CD4-positive, alpha-beta T cell (primary cell): ENCODE measurements around the gene MBD3L4. TPM values are rescaled to one million over a fixed set of nuclear protein-coding genes. Genes with fewer than 3 reads are reported as not detected.
A peak's percentile ranks its signal among the peaks of the same experiment; 100 is the strongest.
"Not testable (repeated sequence)": the region's sequence is repeated elsewhere in the genome, so short reads cannot be mapped to it uniquely, and the experiment has no call there.

Experiments
- ATAC-seq: fragments of 200-7000 bp; cut with Tn5 transposase; one replicate; pipeline ENCODE4 v1.10.0; 2022; ENCODE audit warnings: mild to moderate bottlenecking; ENCODE audit not compliant: poor library complexity
- CTCF ChIA-PET: fragments of 350-600 bp; sonication (Branson Sonifier 250); formaldehyde crosslinking; loops from one replicate; lab custom pipeline; 2021; ENCODE audit warnings: antibody characterized with exemption, inconsistent platforms; lab: Charles Lee
- POLR2A ChIA-PET: fragments of 350-600 bp; sonication (Branson Sonifier 250); formaldehyde crosslinking; loops from one replicate; lab custom pipeline; 2021; ENCODE audit warnings: antibody characterized with exemption, inconsistent platforms; lab: Charles Lee
- DNase-seq, 14 experiments: peaks; one replicate each; pipeline ENCODE4 v3.0.0-alpha.2; 2013 to 2020; ENCODE audit warnings: mixed read lengths in 2 of 14
- H3K27ac ChIP-seq, 2 donors: one replicate each; pipeline versions ENCODE4 v1.5.1 to v1.7.0; 2013; ENCODE audit warnings: low read length in 2 of 2, low read depth in 1 of 2, mild to moderate bottlenecking in 1 of 2
- H3K27me3 ChIP-seq, 2 experiments: 1 replicate in 1 of 2; 2 replicates in 1 of 2; pipeline versions ENCODE4 v1.6.1 to v1.7.0; 2013; ENCODE audit warnings: low read length in 2 of 2, control low read depth in 1 of 2, mild to moderate bottlenecking in 1 of 2, moderate library complexity in 1 of 2; ENCODE audit not compliant: insufficient read depth in 2 of 2, control insufficient read depth in 1 of 2
- H3K36me3 ChIP-seq: one replicate; pipeline ENCODE4 v1.6.1; 2013; ENCODE audit warnings: low read length, control low read depth; ENCODE audit not compliant: insufficient read depth
- H3K4me1 ChIP-seq: one replicate; pipeline ENCODE4 v1.6.1; 2013; ENCODE audit warnings: low read length, control low read depth; ENCODE audit not compliant: insufficient read depth
- H3K4me3 ChIP-seq: one replicate; pipeline ENCODE4 v1.5.1; 2013; ENCODE audit warnings: mild to moderate bottlenecking, low read length, moderate library complexity
- H3K9me3 ChIP-seq, 2 experiments: 1 replicate in 1 of 2; 2 replicates in 1 of 2; pipeline versions ENCODE4 v1.6.1 to v1.7.0; 2013; ENCODE audit warnings: low read length in 2 of 2, mild to moderate bottlenecking in 2 of 2, control low read depth in 1 of 2, moderate library complexity in 1 of 2; ENCODE audit not compliant: control insufficient read depth in 1 of 2, insufficient read depth in 1 of 2
- H3K27ac Mint-ChIP-seq: one replicate; pipeline ENCODE4 v1.8.0; 2020; ENCODE audit warnings: mixed read lengths
- H3K27me3 Mint-ChIP-seq: one replicate; pipeline ENCODE4 v1.8.0; 2021; ENCODE audit warnings: mixed read lengths
- H3K36me3 Mint-ChIP-seq: one replicate; pipeline ENCODE4 v1.8.0; 2021; ENCODE audit warnings: low read depth, mixed read lengths
- H3K4me1 Mint-ChIP-seq: one replicate; pipeline ENCODE4 v1.8.0; 2021; ENCODE audit warnings: low read depth, mixed read lengths
- H3K4me3 Mint-ChIP-seq: one replicate; pipeline ENCODE4 v1.8.0; 2020; ENCODE audit warnings: mild to moderate bottlenecking, mixed read lengths
- H3K9me3 Mint-ChIP-seq: one replicate; pipeline ENCODE4 v1.8.0; 2020; ENCODE audit warnings: mixed read lengths
- intact Hi-C, 2 experiments: fragments of 100-400 bp; cut with DNase I in 1 of 2; cut with micrococcal nuclease in 1 of 2; formaldehyde crosslinking; loops; one replicate each; pipeline versions ENCODE4 v1.15.1 to v1.9.0; 2023 to 2025; cut with DNase I, micrococcal nuclease
- polyA plus RNA-seq, 2 donors: library from polyadenylated mRNA; unstranded; fragments of 120-200 nt; gene quantifications; one replicate each; pipeline ENCODE4 v1.2.1, GENCODE V29; 2013
- total RNA-seq, 174 experiments: library from RNA in 2 of 174; stranded (reverse) in 2 of 174; gene quantifications; one replicate each; pipeline ENCODE4 v1.2.3 and lab custom pipeline; 2021 to 2026
- TF ChIP-seq, protein P1 (sequence below): fragments of 200-600 bp; IDR thresholded peaks from one replicate; pipeline ENCODE4 v1.8.0; 2022; ENCODE audit warnings: antibody characterized with exemption, mild to moderate bottlenecking

MBD3L4 gene
- total RNA-seq: not detected
- not detected for polyA plus RNA-seq (2013, experiment 1 of 2)
- polyA plus RNA-seq (2013, experiment 2 of 2): not detected
- total RNA-seq (lab: John Stamatoyannopoulos, UW): 0 reads per million in 172 experiments

DNA sequence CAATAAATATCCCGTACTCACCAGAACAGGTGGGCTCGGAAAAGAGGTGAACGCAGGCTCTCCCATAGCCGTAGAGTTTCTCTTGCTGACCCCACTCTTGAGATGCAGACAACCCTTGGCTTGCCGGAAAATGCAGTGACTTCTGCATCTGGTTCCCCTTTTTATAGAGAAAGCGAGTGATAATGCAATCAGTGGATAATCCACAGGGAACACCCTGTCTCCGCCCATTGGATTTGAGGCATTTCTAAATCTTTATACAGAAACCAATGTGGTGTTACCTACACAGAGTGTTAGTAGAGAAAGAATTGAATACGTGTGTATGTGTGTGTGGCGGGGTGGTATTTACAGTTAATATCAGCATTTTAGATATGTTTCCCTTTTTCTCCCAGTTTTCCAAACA is at the start of gene MBD3L4:
Gene MBD3L4 (minus strand): TSS at position 101 of the 400 bp plus-strand sequence. CDS start 35 bp downstream, at position 66.
- H3K27me3 Mint-ChIP-seq, H3K4me3 ChIP-seq, H3K4me1 Mint-ChIP-seq, H3K36me3 ChIP-seq, H3K27me3 ChIP-seq, H3K36me3 Mint-ChIP-seq, intact Hi-C loops, H3K27ac Mint-ChIP-seq, H3K9me3 ChIP-seq, CTCF ChIA-PET, DNase-seq, H3K4me1 ChIP-seq, H3K27ac ChIP-seq, POLR2A ChIA-PET, H3K4me3 Mint-ChIP-seq, H3K9me3 Mint-ChIP-seq, ATAC-seq: not testable (repeated sequence)

DNA sequence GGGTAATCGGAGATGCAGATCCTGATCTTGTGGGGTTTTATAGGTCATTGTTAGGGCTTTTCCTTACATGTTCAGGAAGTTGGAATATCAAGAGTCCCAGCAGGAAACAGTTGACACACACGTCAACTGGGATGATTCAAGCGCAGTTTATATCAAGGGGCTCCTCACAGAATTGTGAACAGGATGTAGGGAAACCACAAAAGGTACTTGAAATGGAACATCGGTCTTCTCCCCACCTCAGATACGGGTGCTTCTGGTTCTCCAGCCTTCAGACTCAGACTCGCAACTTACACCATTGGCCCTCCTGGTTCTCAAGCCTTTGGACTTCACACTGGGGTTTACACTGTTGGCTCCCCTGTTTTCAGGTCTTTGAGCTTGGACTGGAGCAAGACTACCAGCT is 49.0 kb upstream of the MBD3L4 start:
- H3K9me3 ChIP-seq: peaks cover 65 to 79% of the 10 kb centered on the region in 2 experiments

DNA sequence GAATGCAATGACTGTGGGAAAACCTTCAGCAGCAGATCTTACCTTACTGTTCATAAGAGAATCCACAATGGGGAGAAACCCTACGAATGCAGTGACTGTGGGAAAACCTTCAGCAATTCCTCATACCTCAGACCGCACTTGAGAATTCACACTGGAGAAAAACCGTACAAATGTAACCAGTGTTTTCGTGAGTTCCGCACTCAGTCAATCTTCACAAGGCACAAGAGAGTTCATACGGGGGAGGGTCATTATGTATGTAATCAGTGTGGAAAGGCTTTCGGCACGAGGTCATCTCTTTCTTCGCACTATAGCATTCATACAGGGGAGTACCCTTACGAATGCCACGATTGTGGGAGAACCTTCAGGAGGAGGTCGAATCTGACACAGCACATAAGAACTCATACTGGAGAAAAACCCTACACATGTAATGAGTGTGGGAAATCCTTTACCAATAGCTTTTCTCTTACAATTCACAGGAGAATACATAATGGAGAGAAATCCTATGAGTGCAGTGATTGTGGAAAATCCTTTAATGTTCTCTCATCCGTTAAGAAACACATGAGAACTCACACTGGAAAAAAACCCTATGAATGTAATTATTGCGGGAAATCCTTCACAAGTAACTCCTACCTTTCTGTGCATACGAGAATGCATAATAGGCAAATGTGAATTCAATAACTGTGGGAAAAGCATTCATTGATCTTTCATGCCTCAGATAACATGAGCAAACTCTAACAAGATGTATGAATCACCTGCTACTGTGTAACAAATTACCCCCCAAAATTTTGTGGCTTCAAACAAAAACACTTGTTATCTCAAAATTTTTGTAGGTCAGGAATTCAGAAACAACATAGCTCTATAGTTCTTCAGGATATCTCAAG is 43.3 kb upstream of the MBD3L4 start:
- peaks cover 5% of the 10 kb centered on the region for H3K9me3 Mint-ChIP-seq
- H3K4me3 Mint-ChIP-seq: no peak overlapping the region

More for the DNA sequence above, 49.0 kb upstream of the MBD3L4 start:
- Mint-ChIP-seq H3K9me3 (peaks cover 11% of the 10 kb centered on the region), H3K4me3 (no peak overlapping the region), H3K36me3 (peaks cover 72% of the 10 kb centered on the region), H3K27me3 (no peaks in the 10 kb centered on the region), H3K4me1 (peaks cover 7% of the 10 kb centered on the region), H3K27ac (no peak overlapping the region)
- Histone ChIP-seq H3K4me1 (peaks cover 10% of the 10 kb centered on the region), H3K27ac (no peak overlapping the region), H3K4me3 (no peak overlapping the region), H3K27me3 (no peaks in the 10 kb centered on the region), H3K36me3 (peaks cover 4% of the 10 kb centered on the region)
- TF ChIP-seq, protein P1, sequence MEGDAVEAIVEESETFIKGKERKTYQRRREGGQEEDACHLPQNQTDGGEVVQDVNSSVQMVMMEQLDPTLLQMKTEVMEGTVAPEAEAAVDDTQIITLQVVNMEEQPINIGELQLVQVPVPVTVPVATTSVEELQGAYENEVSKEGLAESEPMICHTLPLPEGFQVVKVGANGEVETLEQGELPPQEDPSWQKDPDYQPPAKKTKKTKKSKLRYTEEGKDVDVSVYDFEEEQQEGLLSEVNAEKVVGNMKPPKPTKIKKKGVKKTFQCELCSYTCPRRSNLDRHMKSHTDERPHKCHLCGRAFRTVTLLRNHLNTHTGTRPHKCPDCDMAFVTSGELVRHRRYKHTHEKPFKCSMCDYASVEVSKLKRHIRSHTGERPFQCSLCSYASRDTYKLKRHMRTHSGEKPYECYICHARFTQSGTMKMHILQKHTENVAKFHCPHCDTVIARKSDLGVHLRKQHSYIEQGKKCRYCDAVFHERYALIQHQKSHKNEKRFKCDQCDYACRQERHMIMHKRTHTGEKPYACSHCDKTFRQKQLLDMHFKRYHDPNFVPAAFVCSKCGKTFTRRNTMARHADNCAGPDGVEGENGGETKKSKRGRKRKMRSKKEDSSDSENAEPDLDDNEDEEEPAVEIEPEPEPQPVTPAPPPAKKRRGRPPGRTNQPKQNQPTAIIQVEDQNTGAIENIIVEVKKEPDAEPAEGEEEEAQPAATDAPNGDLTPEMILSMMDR: no peak
- POLR2A ChIA-PET: interaction anchor here (1.0 to 2.1 kb wide), 3 partner anchors 10 to 20 kb away, joined by 6 to 12 read pairs (median 6); partner anchors contain the start of gene ZNF557
- CTCF ChIA-PET: no interaction called here
- intact Hi-C loops: no loop called here
- DNase-seq (no peak), ATAC-seq (no peak)

More for the DNA sequence above, 43.3 kb upstream of the MBD3L4 start:
- TF ChIP-seq, protein P1: no peak
- no peaks in the 10 kb centered on the region for H3K4me1 ChIP-seq
- Mint-ChIP-seq H3K27ac (peak overlapping the region; percentile 6), H3K27me3 (no peaks in the 10 kb centered on the region), H3K36me3 (peaks cover 89% of the 10 kb centered on the region), H3K4me1 (no peaks in the 10 kb centered on the region)
- H3K4me3 ChIP-seq: no peak overlapping the region
- peaks cover 61% of the 10 kb centered on the region for H3K36me3 ChIP-seq
- intact Hi-C loops: loop anchor here in 1 of 2 experiments (2.0 to 5.0 kb wide), 2 partner anchors 13 to 191 kb away; no protein-coding TSS in a partner anchor
- H3K27ac ChIP-seq: no peak overlapping the region
- DNase-seq (no peak), ATAC-seq (no peak)
- ChIA-PET CTCF (no interaction called here), POLR2A (interaction anchor here (0.7 kb wide), 1 partner anchor 14 kb away, joined by 4 read pairs; the partner anchor contains the start of gene ZNF557)
- peaks cover 71 to 99% of the 10 kb centered on the region in 2 experiments for H3K9me3 ChIP-seq
- H3K27me3 ChIP-seq: no peaks in the 10 kb centered on the region
